HG02970 (cell line): ENCODE measurements around the gene SYT3.

Source experiments
- ATAC-seq: cut with Tn5 transposase; IDR thresholded peaks from one replicate; pipeline ENCODE4 v1.9.1; 2021; ENCODE audit warnings: mild to moderate bottlenecking, moderate library complexity, moderate number of reproducible peaks; ENCODE audit not compliant: unreplicated experiment, low FRiP score

Gene SYT3

DNA sequence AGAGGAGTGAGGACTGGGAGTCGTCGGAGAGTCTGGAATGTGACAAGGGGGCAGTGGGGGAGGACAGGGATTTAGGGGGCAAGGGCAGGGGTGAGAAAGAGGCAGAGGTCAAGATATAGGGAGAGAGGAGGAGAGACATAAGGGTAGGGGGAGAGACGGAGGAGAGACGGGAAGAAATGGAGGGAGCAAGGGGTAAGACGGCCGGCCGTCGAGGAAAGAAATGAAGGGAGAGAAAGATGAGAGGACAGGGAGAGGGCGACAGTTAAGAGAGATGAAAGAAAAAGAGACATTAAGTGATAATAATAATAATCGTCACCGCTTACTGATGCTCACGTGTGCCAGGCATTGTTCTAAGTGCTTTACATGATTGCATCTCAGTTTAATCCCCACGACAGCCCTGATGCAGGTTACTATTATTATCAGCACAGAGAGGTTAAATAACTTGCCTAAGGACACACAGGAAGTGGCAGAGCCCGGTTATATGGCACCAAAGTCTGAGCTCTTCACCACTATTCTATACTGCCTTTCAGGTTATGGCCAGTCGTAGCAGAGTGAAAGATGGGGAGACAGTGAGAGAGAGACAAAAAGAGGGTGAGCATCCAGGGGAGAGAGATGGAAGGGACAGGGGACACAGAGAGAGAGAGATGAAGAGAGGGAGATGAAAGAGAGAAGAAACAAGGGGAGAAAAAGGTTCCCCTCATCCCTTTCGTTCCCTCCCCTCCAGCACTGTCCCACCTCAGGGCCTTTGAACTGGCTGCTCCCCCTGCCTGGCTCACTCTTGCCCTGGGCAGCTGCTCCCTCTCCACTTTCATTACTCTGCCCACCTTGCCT, 23.2 kb upstream of the SYT3 start:
- ATAC-seq: no peak

DNA sequence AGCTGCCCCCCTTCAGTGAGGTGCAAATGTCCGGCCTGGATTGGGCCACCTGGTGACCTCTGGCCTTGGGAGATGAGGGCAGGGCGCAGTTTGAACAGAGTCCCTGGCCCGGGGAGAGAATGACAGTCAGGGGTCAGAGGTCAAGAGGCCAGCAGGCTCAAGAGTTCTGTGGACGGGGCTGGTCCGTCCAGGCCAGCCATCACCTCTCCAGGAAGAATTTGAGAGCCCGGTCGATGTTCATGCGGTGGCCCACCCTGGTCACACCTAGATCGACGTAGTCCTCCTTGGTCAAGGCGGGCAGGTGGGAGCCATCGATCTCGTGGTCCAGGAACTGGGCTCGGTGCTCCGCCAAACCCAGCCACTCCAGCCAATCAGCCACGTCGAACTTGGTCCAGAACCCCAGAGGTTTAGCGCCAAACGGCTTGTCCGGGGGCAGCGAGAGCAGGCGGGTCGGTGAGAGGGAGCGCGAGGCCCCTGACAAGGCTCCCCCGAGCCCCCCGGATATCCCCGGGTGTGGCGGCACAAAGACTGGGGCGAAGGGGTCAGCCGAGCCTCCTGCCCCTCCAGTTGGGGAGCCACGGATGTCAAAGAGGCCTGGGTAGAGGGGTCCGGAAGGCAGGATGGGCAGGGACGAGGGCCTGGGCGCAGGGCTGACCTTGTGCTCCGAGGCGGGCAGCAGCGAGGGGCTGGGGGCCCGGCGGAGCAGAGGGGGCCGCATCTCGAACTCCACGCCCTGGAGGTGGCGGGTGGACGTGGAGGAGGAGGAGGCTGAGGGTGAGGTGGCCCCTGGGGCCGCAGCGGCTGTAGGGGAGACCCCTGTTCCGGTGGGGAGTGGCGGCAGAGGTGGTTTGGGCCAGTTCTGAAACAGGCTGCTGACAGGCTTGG, 22.3 kb upstream of the SYT3 start:
- ATAC-seq: no peak

DNA sequence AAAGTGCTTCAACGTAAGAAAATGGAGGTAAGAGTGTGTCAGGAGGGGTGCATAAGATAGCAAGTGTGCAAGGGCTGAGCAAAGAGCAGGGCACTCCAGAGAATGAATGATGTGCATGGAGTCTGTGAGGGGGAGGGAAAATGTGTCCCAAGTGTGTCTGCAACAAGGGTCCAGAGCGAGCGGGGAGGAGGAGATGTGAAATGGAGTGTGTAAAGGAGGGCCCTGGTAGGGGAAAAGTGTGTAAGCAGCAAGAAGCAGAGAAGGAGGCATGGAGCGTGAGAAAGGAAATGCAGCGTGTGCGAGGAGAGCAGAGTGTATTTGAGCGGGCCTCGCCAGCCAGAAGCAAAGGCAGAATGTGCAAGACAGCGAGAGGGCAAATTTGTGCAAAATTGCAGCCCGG, 21.3 kb upstream of the SYT3 start:
- ATAC-seq: no peak

DNA sequence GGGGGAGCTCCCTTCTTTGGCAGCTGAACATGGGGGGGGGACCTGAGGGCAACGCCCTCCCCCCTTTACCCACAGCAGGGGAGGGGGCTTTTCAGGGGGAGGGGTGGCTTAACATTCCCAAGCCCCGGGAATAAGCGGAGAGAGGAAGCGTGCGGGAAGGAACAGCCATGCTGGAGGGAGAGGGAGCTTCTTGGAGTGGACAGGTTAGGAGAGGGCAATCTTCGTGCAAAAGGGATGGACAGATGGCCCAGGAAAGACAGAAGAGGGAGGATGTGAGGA, 20.3 kb upstream of the SYT3 start:
- no peak for ATAC-seq

DNA sequence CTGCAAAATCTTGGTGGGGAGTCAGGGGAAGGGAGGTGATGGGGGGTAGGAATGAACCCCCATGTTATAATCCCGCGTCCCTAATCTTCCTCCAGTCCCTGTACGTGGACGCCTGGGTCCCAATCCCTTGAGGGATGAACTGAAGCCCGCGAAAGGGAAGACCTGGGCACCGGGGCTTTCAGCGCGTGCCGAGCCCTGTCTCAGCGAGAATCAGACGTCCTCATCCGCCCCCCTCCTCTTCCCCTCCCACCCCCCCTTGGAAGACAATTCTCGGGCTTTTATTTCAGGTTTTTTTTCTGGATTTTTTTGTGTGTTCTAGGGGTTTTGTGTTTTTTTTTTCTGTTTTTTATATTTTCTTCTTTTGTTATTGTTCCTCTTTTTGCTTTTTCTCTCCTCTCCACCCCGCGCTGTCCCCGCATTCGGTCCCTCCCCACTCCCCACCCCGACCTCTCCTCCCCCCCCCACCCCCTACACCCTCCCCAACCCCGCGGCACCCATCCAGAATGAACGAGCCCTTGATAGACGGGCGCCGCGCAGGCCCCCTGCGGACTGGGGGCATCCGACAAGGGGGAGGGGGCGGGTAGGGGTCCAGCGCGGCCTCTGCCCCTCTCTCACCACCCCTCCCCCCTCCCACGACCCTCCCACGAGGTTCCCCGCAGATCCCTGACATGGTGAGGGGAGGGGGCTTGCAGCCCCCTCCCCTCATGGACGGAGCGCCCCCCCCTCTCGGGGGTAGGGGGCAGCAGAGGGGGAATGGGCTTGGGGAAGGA, 19.8 kb upstream of the SYT3 start:
- ATAC-seq: no peak

DNA sequence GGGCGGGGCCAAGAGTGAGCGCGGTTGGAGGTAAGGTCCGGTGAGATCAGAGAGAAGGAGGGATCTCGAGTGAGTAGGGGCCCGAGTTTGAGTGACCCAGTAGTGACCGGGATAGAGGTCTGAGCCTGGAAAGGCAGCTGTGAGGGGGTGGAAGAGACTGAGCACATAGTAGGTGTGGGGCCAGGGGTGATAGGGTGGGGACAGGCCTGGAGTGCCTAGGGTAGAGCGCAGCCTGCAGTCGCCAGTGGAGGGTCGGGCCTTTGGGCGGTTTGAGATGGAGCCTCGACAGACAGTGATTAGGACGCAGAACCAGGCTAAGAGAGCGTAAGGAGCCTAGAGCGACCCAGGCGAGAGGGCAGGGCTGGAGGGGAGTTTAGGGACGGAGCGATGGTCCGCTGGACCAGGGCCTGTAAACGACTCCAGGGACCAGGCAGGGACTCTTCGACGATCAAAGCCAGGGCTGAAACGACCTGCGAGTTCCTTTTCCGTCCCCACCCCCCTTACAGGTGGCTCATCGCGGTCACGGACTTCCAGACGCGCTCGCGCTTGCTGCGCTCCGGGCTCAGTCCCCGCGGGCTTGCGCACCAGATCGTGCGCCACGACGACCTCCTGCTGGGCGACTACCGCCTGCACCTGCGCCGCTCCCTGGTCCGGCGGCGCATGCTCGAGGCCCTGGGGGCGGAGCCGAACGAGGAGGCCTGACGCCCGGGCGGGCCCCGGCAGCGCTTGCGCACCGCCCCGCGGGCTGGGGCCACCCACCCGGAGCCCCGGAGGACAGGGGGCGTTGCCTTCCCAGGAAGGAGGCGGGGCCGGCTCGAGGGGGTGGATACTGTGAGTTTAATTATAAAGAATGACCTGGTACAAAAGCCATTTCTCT, 19.0 kb upstream of the SYT3 start:
- ATAC-seq: no peak

DNA sequence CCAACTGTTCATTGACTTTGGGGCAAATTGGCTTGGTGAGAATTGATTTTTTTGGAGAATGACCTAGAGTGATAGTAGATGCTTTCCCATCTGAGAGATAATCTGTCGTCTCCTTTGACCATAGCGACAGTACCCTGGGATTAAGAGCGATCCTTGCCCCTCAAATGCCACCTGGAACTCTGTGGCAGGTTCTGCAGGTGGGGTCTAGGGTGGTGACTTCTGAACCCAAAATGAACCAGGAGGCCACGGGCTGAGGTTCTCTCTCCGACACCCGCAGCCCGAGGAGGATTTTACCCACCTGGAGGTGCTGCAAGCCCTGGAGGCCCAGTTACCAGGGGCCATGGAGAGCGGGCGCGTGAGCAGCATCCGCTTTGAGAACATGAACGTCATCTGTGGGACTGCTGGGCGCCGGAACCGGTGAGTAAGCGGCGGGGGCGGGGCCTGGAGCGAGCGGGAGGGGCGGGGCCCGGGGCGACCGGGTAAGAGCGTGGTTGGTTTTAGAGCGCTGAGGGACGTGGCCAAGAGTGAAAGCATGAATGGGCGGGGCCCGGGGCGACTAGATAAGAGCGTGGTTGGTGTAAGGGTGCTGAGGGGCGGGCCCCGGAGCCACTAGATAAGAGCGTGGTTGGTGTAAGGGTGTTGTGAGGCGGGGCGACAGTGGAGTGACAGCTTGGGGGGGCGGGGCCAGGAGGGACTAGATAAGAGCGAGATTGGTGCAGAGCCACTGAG, 18.2 kb upstream of the SYT3 start:
- ATAC-seq: no peak

DNA sequence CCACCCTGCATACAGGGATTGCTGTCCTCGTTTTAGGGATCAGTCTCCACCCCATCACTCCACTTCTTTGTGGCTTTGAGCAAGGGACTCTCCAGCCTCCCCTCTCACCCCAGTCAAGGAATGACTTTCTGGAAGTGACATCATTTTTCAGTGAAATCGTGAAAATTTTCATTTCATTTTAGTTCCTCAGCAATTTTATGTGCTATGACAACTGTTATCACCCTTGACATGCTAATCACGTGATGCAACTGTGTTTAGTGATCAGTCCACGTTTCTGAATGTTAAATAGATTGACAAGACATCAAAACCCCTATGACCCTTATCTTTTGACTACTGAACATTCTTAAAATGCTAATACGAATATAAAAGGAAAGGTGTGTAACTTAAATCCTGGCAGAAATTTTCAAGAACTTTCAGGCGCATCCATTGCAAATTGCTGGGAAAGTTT, 17.6 kb upstream of the SYT3 start:
- ATAC-seq: no peak

DNA sequence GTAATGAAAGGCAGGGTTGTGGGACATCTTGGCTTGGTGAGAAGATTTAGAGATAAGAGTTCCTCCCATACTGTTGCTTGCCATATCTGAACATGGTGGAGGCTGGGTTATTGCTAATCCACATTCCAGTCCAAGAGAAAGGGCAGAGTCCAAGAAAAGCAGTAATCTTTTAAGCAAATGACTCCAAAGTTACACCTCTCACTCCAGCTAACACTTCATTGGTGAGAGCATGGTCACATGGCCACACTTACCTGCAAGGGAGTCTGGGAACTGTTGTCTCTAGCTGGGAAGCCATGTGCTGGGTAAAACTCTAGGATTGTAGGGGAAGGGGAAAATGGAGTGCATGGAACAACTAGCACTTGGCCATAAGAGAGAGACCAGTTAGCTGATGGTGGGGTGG, 15.2 kb upstream of the SYT3 start:
- ATAC-seq: no peak

DNA sequence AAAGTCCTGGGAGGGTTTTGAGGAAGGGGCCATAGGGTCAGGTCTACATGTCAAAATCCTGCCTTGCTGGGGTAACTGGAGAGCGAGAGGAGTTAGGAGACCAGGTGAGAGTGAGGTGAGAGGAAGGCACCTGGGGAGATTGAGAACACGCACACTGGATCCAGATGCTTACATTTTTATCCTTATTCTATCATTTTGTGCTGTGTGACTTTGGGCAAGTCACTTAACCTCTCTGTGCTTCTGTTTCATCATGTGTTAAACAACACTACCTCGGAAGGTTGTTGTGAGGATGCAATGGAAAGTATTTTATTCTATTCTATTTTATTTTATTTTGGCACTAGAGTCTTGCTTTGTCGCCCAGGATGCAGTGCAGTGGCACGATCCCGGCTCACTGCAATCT, 13.0 kb upstream of the SYT3 start:
- ATAC-seq: no peak

DNA sequence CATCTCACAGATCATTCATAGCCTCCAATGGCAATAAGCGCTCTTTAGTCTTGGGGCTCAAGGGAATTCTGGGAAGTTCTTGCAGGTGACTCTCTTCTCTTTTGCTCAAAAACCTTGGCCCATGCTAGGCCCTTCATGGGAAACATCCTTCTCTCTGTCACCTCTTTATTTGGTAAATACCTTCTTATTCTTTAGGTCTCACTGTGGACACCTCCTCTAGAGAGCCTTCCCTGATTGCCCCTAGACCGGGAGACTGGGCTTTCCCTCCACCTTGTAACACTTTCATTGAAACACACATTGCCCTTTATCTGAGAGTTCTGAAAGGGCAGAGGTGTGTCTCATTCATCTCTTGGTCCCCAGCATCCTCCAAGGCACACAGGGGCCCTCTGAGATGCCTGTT, 11.5 kb upstream of the SYT3 start:
- no peak for ATAC-seq

DNA sequence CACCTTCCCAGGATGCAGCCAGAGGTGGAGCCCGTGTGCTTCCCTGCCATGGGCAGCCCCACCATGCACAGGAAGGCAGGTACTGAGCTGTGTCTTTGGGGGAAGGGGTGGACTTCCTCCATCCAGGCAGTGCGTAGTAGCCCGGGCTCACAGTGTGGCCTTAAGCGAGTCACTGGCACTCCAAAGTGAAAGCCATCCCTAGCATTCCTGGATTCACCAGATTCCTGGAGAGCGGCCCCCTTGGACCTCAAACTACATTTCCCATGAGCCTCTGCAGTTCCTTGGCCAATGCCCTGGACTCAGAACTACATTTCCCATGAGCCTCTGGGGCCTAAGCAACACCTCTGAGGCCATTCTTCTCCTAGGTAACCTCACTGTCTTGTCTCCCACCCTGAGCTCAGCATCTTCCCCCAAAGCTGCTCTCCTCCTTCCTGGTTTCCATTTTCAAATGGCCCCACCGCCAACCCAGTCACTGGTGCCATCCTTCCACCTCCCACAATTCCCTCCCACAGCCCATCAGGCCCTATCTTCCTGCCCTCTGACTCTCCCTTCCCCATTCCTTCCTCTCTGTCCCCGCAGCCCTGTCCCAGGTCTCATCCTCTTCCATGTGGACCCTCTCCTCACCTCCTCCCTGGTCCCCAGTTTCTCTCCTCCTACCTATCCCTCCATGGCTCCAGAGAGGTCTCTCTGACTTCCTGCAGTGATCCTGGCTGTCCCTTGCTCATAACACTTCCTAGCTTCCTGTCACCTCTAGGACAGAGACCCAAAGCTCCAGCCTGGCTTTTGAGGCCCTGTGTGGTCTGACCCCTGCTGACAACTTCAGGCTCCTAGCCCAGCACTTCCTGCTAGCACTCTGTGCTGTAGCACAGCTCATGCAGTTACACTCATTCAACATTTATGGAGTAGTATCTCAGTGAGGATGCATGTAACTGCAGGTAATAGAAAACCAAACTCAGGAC, 10.0 kb upstream of the SYT3 start, which contains the start of gene C19orf81:
Gene C19orf81, plus strand, starts transcription at position 13 of the 959 bp plus-strand sequence. Its CDS starts 0 bp downstream, at position 13.
- no peak for ATAC-seq

DNA sequence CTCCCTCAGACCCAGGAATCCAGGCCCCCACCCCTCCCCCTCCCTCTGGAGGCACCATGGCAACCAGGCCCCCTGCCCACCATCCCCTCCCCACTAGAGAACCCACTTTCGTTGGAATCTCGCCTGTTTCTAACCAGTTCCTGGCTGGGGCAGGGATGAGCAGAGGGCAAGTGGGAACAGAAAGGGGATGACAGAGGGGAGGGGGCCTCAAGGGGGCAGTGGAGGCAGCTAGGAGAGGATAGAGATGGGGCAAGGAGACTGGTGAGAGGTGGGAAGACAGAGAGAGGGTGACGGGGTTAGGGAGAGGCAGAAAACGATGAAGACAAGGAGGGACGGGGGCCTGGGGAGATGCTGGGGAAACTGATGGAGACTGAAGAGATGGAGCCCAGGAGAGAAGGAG, 9.0 kb upstream of the SYT3 start:
- ATAC-seq: no peak

DNA sequence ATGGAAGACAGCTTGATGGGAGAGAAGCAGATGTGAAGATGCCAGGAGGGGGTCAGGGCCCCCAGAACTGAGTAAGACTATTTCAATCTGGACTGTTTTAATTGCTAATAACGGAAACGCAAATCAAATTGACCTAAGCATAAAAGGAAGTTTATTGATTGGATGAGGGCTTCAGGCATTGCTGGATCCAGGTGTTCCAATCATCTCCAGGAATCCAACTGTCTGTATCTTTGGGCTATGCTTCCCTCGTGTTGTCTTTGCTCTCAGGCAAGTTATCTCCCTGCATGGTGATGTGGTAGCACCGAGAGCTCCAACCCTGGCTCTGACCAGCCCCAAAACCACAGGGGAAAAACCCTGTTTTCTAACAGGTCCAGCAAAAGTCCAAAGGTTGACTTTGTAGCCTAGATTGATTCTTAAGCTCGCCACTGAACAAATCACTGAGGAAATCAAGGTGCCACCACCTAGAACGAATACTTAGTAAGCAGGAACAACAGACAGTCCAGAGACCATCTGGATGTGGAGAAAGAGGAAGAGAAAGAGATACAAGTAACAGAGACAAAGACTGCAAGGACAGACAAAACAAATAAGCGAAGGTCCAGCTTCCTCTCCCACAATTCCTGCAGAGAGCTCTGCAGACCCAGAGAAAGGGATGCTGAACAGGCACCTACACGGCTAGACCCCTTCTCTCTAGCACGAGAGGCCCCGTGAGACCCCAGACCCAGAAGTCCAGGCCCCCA, 8.4 kb upstream of the SYT3 start:
- ATAC-seq: no peak

DNA sequence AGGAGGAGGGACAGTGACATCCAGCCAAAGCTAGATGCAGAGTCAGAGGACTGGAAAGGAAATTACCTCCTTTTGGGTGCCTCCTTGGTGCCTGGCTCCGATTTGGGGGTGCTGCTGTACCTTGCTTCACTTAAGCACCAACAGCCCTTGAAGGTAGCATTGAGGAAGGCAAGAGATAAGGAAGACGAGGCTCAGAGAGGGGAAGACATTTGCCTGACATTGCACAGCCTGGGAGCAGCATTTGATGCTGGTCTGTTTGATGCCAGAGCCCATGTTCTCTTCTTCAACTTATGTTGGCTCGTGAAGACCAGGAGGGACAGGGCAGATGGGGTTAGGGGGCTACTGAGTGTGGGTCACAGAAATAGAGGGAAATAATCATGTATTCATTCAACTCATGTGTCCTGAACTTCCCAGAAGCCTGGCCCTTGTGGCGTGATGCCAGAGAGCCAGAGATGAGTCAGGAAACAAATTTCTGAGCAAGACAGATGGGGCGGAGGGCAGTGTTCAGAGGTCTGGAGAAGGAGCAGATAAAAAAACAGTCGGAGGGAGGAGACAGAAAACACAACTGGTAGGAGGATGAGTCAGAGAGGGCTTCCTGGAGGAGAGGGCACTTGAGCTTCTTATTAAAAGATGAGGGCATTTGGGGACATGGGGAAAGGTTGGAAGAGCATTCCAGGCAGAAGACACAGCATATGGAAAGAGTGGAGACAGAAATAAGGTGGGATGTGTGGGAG, 6.6 kb upstream of the SYT3 start:
- no peak for ATAC-seq

DNA sequence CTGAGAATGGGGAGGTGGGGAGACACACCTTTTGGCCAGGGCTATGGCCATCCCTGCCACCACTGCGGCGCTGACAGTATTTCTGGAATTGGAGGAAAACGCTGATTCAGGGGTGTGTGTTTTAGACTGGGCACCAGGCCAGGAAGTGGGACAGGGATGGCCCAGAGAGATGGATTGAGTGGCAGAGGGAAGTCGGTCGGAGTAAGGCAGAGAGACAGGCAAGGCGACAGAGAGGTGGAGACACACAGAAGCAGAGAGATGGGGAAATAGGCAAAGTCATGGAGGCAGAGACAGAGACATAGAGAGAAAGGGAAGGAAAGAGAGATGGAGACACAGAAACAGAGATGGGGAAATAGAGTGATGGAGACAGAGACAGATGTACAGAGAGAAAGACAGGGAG, 5.4 kb upstream of the SYT3 start:
- no peak for ATAC-seq

DNA sequence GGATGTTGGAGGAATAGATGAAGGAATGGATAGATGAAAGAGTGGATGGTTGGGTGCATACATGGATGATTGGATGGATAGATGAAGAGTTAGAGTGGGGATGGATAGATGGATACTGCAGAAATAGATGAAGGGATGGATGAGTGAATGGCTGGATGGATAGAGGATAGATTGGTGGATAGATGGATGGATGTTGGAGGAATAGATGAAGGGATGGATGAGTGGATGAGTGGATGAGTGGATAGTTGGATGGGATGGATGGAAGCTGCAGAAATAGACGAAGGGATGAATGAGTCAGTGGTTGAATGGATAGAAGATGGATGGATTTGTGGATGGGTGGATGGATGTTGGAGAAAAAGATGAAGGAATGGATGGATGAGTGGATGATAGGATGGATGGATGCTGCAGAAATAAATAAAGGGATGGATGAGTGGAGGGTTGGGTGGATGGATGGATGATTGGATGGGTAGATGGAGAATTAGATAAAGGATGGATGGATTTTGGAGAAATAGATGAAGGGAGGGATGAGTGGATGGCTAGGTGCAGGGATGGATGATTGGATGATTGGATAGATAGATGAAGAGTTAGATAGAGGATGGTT, 4.7 kb upstream of the SYT3 start:
- ATAC-seq: no peak
